ENCODE results near the gene MICALL2.

The MICALL2 gene

DNA sequence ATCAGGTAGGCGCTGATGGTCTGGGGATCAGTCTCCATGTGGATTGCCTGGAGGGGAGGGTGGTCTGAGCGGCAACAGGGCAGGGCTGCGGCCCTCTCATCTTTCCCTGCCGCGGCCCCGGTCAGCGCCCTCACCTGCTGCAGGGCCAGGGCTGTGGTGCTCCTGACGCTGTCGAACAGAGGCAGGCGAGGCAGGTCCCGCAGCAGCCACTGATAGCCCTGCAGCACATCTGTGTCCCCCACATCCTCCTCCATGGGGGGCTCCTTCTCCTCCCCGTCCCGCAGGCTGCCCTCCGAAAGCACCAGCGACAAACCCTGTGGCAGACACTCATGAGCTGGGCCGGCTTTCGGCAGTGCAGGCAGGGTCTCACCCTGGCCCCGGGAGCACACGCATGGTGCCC lies 25.9 kb upstream of the MICALL2 start:
- Histone ChIP-seq H3K4me2 (ENCODE audit: low read depth, low read length, poor library complexity, severe bottlenecking) (no peak overlapping the region), H3K79me2 (ENCODE audit: insufficient read depth, low read length) (no peaks in the 10 kb centered on the region), H3K4me1 (ENCODE audit: insufficient read depth, low read length, poor library complexity, severe bottlenecking) (no peaks in the 10 kb centered on the region), H3K36me3 (ENCODE audit: insufficient read depth, low read length) (peaks cover 75% of the 10 kb centered on the region; the same call in 1 of the 2 replicates), H3F3A (ENCODE audit: low read depth) (no peaks in the 10 kb centered on the region), H3K9ac (ENCODE audit: low read depth, low read length, poor library complexity, severe bottlenecking) (no peak overlapping the region), H3K27me3 (ENCODE audit: insufficient read depth, low read length, poor library complexity, severe bottlenecking) (no peaks in the 10 kb centered on the region), H3K9me3 (ENCODE audit: insufficient read depth, low read depth, low read length) (no peaks in the 10 kb centered on the region), H2AFZ (ENCODE audit: low read length) (no peak overlapping the region), H4K20me1 (ENCODE audit: insufficient read depth, low read length, poor library complexity, severe bottlenecking) (no peaks in the 10 kb centered on the region), H3K9me2 (replicated peaks; ENCODE audit: low read depth, low read length) (no peaks in the 10 kb centered on the region), H3K4me3 (ENCODE audit: low read length, poor library complexity, severe bottlenecking) (no peak overlapping the region)
- no peak for TF ChIP-seq EZH2phosphoT487 (IDR thresholded peaks at IDR 0.05; ENCODE audit: borderline replicate concordance)
- TF ChIP-seq, protein P1, sequence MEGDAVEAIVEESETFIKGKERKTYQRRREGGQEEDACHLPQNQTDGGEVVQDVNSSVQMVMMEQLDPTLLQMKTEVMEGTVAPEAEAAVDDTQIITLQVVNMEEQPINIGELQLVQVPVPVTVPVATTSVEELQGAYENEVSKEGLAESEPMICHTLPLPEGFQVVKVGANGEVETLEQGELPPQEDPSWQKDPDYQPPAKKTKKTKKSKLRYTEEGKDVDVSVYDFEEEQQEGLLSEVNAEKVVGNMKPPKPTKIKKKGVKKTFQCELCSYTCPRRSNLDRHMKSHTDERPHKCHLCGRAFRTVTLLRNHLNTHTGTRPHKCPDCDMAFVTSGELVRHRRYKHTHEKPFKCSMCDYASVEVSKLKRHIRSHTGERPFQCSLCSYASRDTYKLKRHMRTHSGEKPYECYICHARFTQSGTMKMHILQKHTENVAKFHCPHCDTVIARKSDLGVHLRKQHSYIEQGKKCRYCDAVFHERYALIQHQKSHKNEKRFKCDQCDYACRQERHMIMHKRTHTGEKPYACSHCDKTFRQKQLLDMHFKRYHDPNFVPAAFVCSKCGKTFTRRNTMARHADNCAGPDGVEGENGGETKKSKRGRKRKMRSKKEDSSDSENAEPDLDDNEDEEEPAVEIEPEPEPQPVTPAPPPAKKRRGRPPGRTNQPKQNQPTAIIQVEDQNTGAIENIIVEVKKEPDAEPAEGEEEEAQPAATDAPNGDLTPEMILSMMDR (conservative IDR thresholded peaks at IDR 0.05; ENCODE audit: low read length): no peak

DNA sequence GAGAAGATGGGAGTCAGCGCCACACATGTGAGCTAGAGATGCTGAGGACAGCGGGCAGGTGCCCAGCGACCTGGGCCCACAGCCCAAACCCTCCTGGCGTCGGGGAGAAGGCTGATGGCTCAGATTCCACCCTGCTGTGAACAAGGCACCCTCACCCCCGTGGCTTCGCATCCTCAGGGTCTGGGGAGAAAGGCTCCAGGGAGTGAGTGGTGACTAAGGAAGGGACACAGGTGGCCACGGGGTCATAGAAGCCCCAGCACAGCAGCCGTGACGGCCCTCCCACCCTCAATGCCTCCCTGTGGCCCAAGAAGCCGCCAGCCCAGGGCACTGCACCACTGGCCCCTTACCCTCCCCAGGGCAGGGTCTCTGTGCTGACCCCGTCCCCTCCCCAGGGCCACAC lies 25.3 kb upstream of the MICALL2 start:
- no peak overlapping the region for H2AFZ ChIP-seq (ENCODE audit: low read length)
- H3K4me1 ChIP-seq (ENCODE audit: insufficient read depth, low read length, poor library complexity, severe bottlenecking): no peaks in the 10 kb centered on the region
- no peaks in the 10 kb centered on the region for H3F3A ChIP-seq (ENCODE audit: low read depth)
- H3K4me3 ChIP-seq (ENCODE audit: low read length, poor library complexity, severe bottlenecking): no peak overlapping the region
- no peaks in the 10 kb centered on the region for H3K27me3 ChIP-seq (ENCODE audit: insufficient read depth, low read length, poor library complexity, severe bottlenecking)
- no peaks in the 10 kb centered on the region for H3K79me2 ChIP-seq (ENCODE audit: insufficient read depth, low read length)
- H3K9me3 ChIP-seq (ENCODE audit: insufficient read depth, low read depth, low read length): no peaks in the 10 kb centered on the region
- no peaks in the 10 kb centered on the region for H4K20me1 ChIP-seq (ENCODE audit: insufficient read depth, low read length, poor library complexity, severe bottlenecking)
- H3K9ac ChIP-seq (ENCODE audit: low read depth, low read length, poor library complexity, severe bottlenecking): no peak overlapping the region
- TF ChIP-seq, protein P1 (conservative IDR thresholded peaks at IDR 0.05; ENCODE audit: low read length): no peak
- no peak for TF ChIP-seq EZH2phosphoT487 (IDR thresholded peaks at IDR 0.05; ENCODE audit: borderline replicate concordance)
- peaks cover 71% of the 10 kb centered on the region; the same call in 1 of the 2 replicates for H3K36me3 ChIP-seq (ENCODE audit: insufficient read depth, low read length)
- H3K9me2 ChIP-seq (replicated peaks; ENCODE audit: low read depth, low read length): no peaks in the 10 kb centered on the region
- H3K4me2 ChIP-seq (ENCODE audit: low read depth, low read length, poor library complexity, severe bottlenecking): no peak overlapping the region

DNA sequence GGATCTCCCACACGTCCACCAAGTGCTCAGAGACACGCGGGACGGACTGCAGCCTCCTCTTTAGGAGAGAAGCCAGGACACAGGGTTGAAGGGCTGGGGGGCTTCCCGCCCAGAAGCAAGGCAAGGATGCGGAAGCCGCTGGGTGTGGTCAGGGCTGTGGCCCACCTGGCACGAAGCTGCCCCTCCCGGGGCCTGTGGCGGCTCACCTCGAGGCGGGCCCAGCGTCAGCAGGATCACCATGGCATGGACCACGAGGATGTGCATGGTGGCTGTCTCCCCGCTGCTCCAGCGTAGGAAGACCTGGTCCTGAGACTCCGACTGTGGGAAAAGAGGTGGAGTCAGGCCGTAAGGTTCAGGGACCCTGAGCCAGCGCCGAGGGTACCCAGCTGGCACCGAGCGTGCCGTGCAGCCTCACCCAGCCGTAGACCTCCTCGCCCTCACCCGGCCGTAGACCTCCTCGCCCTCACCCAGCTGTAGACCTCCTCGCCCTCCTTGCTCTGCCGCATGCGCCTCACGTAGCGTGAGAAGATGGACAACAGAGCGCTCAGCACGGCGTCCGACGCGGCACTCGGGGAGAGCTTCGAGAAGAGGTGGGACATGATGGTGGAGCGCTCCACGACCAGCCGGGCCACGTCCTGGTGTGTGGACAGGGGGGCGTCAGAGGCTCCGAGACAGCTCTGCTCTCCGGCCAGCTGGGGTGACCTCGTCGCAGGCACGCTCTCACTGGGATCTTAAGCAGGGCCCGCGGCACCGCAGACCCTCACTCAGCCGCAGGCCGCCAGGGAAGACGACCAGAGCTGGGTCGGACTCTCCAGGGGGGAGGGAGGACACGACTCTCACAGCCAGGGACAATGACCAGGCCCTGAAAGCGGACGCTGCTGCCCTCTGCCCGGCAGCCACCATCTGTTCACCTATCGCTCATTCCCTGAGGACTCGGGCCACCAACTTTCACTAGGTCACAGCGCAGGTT lies 24.6 kb upstream of the MICALL2 start:
- H3K4me1 ChIP-seq (ENCODE audit: insufficient read depth, low read length, poor library complexity, severe bottlenecking): no peaks in the 10 kb centered on the region
- H3K9me3 ChIP-seq (ENCODE audit: insufficient read depth, low read depth, low read length): no peaks in the 10 kb centered on the region
- no peak for TF ChIP-seq EZH2phosphoT487 (IDR thresholded peaks at IDR 0.05; ENCODE audit: borderline replicate concordance)
- TF ChIP-seq, protein P1 (conservative IDR thresholded peaks at IDR 0.05; ENCODE audit: low read length): no peak
- H4K20me1 ChIP-seq (ENCODE audit: insufficient read depth, low read length, poor library complexity, severe bottlenecking): no peaks in the 10 kb centered on the region
- H3K79me2 ChIP-seq (ENCODE audit: insufficient read depth, low read length): no peaks in the 10 kb centered on the region
- H3K36me3 ChIP-seq (ENCODE audit: insufficient read depth, low read length): peaks cover 63% of the 10 kb centered on the region; the same call in 1 of the 2 replicates
- no peak overlapping the region for H3K9ac ChIP-seq (ENCODE audit: low read depth, low read length, poor library complexity, severe bottlenecking)
- no peaks in the 10 kb centered on the region for H3K27me3 ChIP-seq (ENCODE audit: insufficient read depth, low read length, poor library complexity, severe bottlenecking)
- no peaks in the 10 kb centered on the region for H3F3A ChIP-seq (ENCODE audit: low read depth)
- no peak overlapping the region for H3K4me3 ChIP-seq (ENCODE audit: low read length, poor library complexity, severe bottlenecking)
- no peak overlapping the region for H2AFZ ChIP-seq (ENCODE audit: low read length)
- H3K9me2 ChIP-seq (replicated peaks; ENCODE audit: low read depth, low read length): no peaks in the 10 kb centered on the region
- H3K4me2 ChIP-seq (ENCODE audit: low read depth, low read length, poor library complexity, severe bottlenecking): no peak overlapping the region
